CD4-positive, alpha-beta T cell (primary cell): Measurements from ENCODE around the gene ARAP2. TPM values are rescaled to one million over a fixed set of nuclear protein-coding genes. Genes with fewer than 3 reads are reported as not detected.

ENCODE experiments used
- ATAC-seq: fragments of 200-7000 bp; cut with Tn5 transposase; one replicate; pipeline ENCODE4 v1.10.0; 2022; ENCODE audit warnings: mild to moderate bottlenecking; ENCODE audit not compliant: poor library complexity
- CTCF ChIA-PET: fragments of 350-600 bp; sonication (Branson Sonifier 250); formaldehyde crosslinking; loops from one replicate; lab custom pipeline; 2021; ENCODE audit warnings: antibody characterized with exemption, inconsistent platforms; lab: Charles Lee
- POLR2A ChIA-PET: fragments of 350-600 bp; sonication (Branson Sonifier 250); formaldehyde crosslinking; loops from one replicate; lab custom pipeline; 2021; ENCODE audit warnings: antibody characterized with exemption, inconsistent platforms; lab: Charles Lee
- DNase-seq, 14 experiments: peaks; one replicate each; pipeline ENCODE4 v3.0.0-alpha.2; 2013 to 2020; ENCODE audit warnings: mixed read lengths in 2 of 14
- H3K27ac ChIP-seq, 2 donors: one replicate each; pipeline versions ENCODE4 v1.5.1 to v1.7.0; 2013; ENCODE audit warnings: low read length in 2 of 2, low read depth in 1 of 2, mild to moderate bottlenecking in 1 of 2
- H3K27me3 ChIP-seq, 2 experiments: 1 replicate in 1 of 2; 2 replicates in 1 of 2; pipeline versions ENCODE4 v1.6.1 to v1.7.0; 2013; ENCODE audit warnings: low read length in 2 of 2, control low read depth in 1 of 2, mild to moderate bottlenecking in 1 of 2, moderate library complexity in 1 of 2; ENCODE audit not compliant: insufficient read depth in 2 of 2, control insufficient read depth in 1 of 2
- H3K36me3 ChIP-seq: one replicate; pipeline ENCODE4 v1.6.1; 2013; ENCODE audit warnings: low read length, control low read depth; ENCODE audit not compliant: insufficient read depth
- H3K4me1 ChIP-seq: one replicate; pipeline ENCODE4 v1.6.1; 2013; ENCODE audit warnings: low read length, control low read depth; ENCODE audit not compliant: insufficient read depth
- H3K4me3 ChIP-seq: one replicate; pipeline ENCODE4 v1.5.1; 2013; ENCODE audit warnings: mild to moderate bottlenecking, low read length, moderate library complexity
- H3K9me3 ChIP-seq, 2 experiments: 1 replicate in 1 of 2; 2 replicates in 1 of 2; pipeline versions ENCODE4 v1.6.1 to v1.7.0; 2013; ENCODE audit warnings: low read length in 2 of 2, mild to moderate bottlenecking in 2 of 2, control low read depth in 1 of 2, moderate library complexity in 1 of 2; ENCODE audit not compliant: control insufficient read depth in 1 of 2, insufficient read depth in 1 of 2
- H3K27ac Mint-ChIP-seq: one replicate; pipeline ENCODE4 v1.8.0; 2020; ENCODE audit warnings: mixed read lengths
- H3K27me3 Mint-ChIP-seq: one replicate; pipeline ENCODE4 v1.8.0; 2021; ENCODE audit warnings: mixed read lengths
- H3K36me3 Mint-ChIP-seq: one replicate; pipeline ENCODE4 v1.8.0; 2021; ENCODE audit warnings: low read depth, mixed read lengths
- H3K4me1 Mint-ChIP-seq: one replicate; pipeline ENCODE4 v1.8.0; 2021; ENCODE audit warnings: low read depth, mixed read lengths
- H3K4me3 Mint-ChIP-seq: one replicate; pipeline ENCODE4 v1.8.0; 2020; ENCODE audit warnings: mild to moderate bottlenecking, mixed read lengths
- H3K9me3 Mint-ChIP-seq: one replicate; pipeline ENCODE4 v1.8.0; 2020; ENCODE audit warnings: mixed read lengths
- CTCF ChIP-seq: fragments of 200-600 bp; IDR thresholded peaks from one replicate; pipeline ENCODE4 v1.8.0; 2022; ENCODE audit warnings: antibody characterized with exemption, mild to moderate bottlenecking
- intact Hi-C, 2 experiments: fragments of 100-400 bp; cut with DNase I in 1 of 2; cut with micrococcal nuclease in 1 of 2; formaldehyde crosslinking; loops; one replicate each; pipeline versions ENCODE4 v1.15.1 to v1.9.0; 2023 to 2025; cut with DNase I, micrococcal nuclease
- total RNA-seq, 174 experiments: library from RNA in 2 of 174; stranded (reverse) in 2 of 174; gene quantifications; one replicate each; pipeline ENCODE4 v1.2.3 and lab custom pipeline; 2021 to 2026

The ARAP2 gene
- total RNA-seq, 2 experiments from 2014 or later: 54.3 to 63.4 TPM

GRCh38 chr4:36172656-36173055 is 71.7 kb downstream of the ARAP2 start:
- Mint-ChIP-seq H3K9me3 (no peaks in the 10 kb centered on the region), H3K27ac (no peak overlapping the region), H3K36me3 (peaks cover 55% of the 10 kb centered on the region), H3K27me3 (no peaks in the 10 kb centered on the region), H3K4me1 (peaks cover 6% of the 10 kb centered on the region), H3K4me3 (no peak overlapping the region)
- no peak overlapping the region for H3K27ac ChIP-seq
- intact Hi-C loops: no loop called here
- no peaks in the 10 kb centered on the region for H3K4me1 ChIP-seq
- POLR2A ChIA-PET: no interaction called here
- H3K36me3 ChIP-seq: peaks cover 34% of the 10 kb centered on the region
- H3K9me3 ChIP-seq: no peaks in the 10 kb centered on the region
- CTCF ChIA-PET: no interaction called here
- H3K4me3 ChIP-seq: no peak overlapping the region
- ATAC-seq: no peak
- H3K27me3 ChIP-seq: no peaks in the 10 kb centered on the region
- no peak for TF ChIP-seq CTCF
- no peak for DNase-seq

- Mint-ChIP-seq H3K27me3 (no peaks in the 10 kb centered on the region), H3K9me3 (no peaks in the 10 kb centered on the region), H3K4me3 (no peak overlapping the region), H3K27ac (no peak overlapping the region), H3K4me1 (peaks cover 5% of the 10 kb centered on the region), H3K36me3 (peaks cover 44% of the 10 kb centered on the region)
- intact Hi-C loops: no loop called here
- H3K4me1 ChIP-seq: no peaks in the 10 kb centered on the region
- H3K9me3 ChIP-seq: no peaks in the 10 kb centered on the region
- ATAC-seq (no peak), DNase-seq (no peak)
- H3K36me3 ChIP-seq: peaks cover 41% of the 10 kb centered on the region
- H3K27ac ChIP-seq: no peak overlapping the region
- no peak for TF ChIP-seq CTCF
- no peaks in the 10 kb centered on the region for H3K27me3 ChIP-seq
- ChIA-PET CTCF (interaction anchor here (0.9 kb wide), 1 partner anchor 231 kb away, joined by 3 read pairs; no protein-coding TSS in a partner anchor), POLR2A (no interaction called here)
- H3K4me3 ChIP-seq: no peak overlapping the region
These were observed 76.0 kb downstream of the ARAP2 start for GRCh38 chr4:36168127-36168878.

- H3K9me3 ChIP-seq: no peaks in the 10 kb centered on the region
- H3K36me3 ChIP-seq: peaks cover 51% of the 10 kb centered on the region
- DNase-seq (no peak), ATAC-seq (no peak)
- ChIA-PET CTCF (no interaction called here), POLR2A (no interaction called here)
- TF ChIP-seq CTCF: no peak
- Mint-ChIP-seq H3K27ac (no peak overlapping the region), H3K9me3 (no peaks in the 10 kb centered on the region), H3K36me3 (peaks cover 63% of the 10 kb centered on the region), H3K4me3 (no peak overlapping the region), H3K27me3 (no peaks in the 10 kb centered on the region), H3K4me1 (peaks cover 5% of the 10 kb centered on the region)
- H3K27me3 ChIP-seq: no peaks in the 10 kb centered on the region
- H3K27ac ChIP-seq: no peak overlapping the region
- H3K4me1 ChIP-seq: no peaks in the 10 kb centered on the region
- intact Hi-C loops: no loop called here
- H3K4me3 ChIP-seq: no peak overlapping the region
These were observed 78.7 kb downstream of the ARAP2 start for GRCh38 chr4:36165631-36166005.
